HG02973 (cell line): ENCODE measurements around the gene RHOBTB1.

ENCODE experiments used
- ATAC-seq: cut with Tn5 transposase; IDR thresholded peaks from one replicate; pipeline ENCODE4 v1.9.1; 2021; ENCODE audit warnings: moderate library complexity; ENCODE audit not compliant: unreplicated experiment

RHOBTB1 gene

GRCh38 chr10:60967260-60967659 is 23.3 kb upstream of the RHOBTB1 start:
- ATAC-seq: no peak

- no peak for ATAC-seq
Observed at GRCh38 chr10:60965696-60966095, 21.7 kb upstream of the RHOBTB1 start.

GRCh38 chr10:60964257-60965235 is 20.6 kb upstream of the RHOBTB1 start:
- no peak for ATAC-seq

GRCh38 chr10:60963441-60964256 is 19.7 kb upstream of the RHOBTB1 start:
- ATAC-seq: no peak

- ATAC-seq: no peak
Observed at GRCh38 chr10:60962946-60963345, 19.0 kb upstream of the RHOBTB1 start.

GRCh38 chr10:60960913-60961312 is 16.9 kb upstream of the RHOBTB1 start:
- ATAC-seq: no peak

- ATAC-seq: no peak
Observed at GRCh38 chr10:60960031-60960430, 16.0 kb upstream of the RHOBTB1 start.

- no peak for ATAC-seq
Observed at GRCh38 chr10:60958892-60959601, 15.1 kb upstream of the RHOBTB1 start.

GRCh38 chr10:60957667-60958221 is 13.8 kb upstream of the RHOBTB1 start:
- ATAC-seq: no peak

- ATAC-seq: no peak
Observed at GRCh38 chr10:60955957-60956425, 12.0 kb upstream of the RHOBTB1 start.

GRCh38 chr10:60955316-60955715 is 11.3 kb upstream of the RHOBTB1 start:
- no peak for ATAC-seq

GRCh38 chr10:60954035-60954434 is 10.1 kb upstream of the RHOBTB1 start:
- no peak for ATAC-seq

- no peak for ATAC-seq
Observed at GRCh38 chr10:60953420-60953819, 9.4 kb upstream of the RHOBTB1 start.

- ATAC-seq: no peak
Observed at GRCh38 chr10:60952846-60953220, 8.8 kb upstream of the RHOBTB1 start.

GRCh38 chr10:60952067-60952845 is 8.3 kb upstream of the RHOBTB1 start:
- ATAC-seq: no peak

- ATAC-seq: no peak
Observed at GRCh38 chr10:60951272-60951724, 7.3 kb upstream of the RHOBTB1 start.

GRCh38 chr10:60950300-60950699 is 6.3 kb upstream of the RHOBTB1 start:
- peak; percentile 71 for ATAC-seq

- ATAC-seq: no peak
Observed at GRCh38 chr10:60948851-60949250, 4.9 kb upstream of the RHOBTB1 start.

- no peak for ATAC-seq
Observed at GRCh38 chr10:60944910-60945297, 919 bp upstream of the RHOBTB1 start.
